GM18505 (cell line): ENCODE measurements around the gene COL21A1.

Source experiments
- ATAC-seq: cut with Tn5 transposase; IDR thresholded peaks from one replicate; pipeline ENCODE4 v1.9.1; 2021; ENCODE audit not compliant: unreplicated experiment
- POLR2A ChIP-seq: IDR thresholded peaks from 4 replicates; pipeline ENCODE4 v1.6.1; 2011; ENCODE audit warnings: borderline replicate concordance; ENCODE audit not compliant: insufficient read depth, insufficient read length; ENCODE audit errors: extremely low read depth

Gene COL21A1

GRCh38 chr6:56187686-56188085 lies 59.7 kb downstream of the COL21A1 start:
- ATAC-seq, result no peak
- TF ChIP-seq POLR2A, result no peak

GRCh38 chr6:56176741-56177140 lies 70.6 kb downstream of the COL21A1 start:
- ATAC-seq, result no peak
- TF ChIP-seq POLR2A, result no peak

GRCh38 chr6:56173228-56173627 lies 74.2 kb downstream of the COL21A1 start:
- ATAC-seq, result no peak
- TF ChIP-seq POLR2A, result no peak

DNA sequence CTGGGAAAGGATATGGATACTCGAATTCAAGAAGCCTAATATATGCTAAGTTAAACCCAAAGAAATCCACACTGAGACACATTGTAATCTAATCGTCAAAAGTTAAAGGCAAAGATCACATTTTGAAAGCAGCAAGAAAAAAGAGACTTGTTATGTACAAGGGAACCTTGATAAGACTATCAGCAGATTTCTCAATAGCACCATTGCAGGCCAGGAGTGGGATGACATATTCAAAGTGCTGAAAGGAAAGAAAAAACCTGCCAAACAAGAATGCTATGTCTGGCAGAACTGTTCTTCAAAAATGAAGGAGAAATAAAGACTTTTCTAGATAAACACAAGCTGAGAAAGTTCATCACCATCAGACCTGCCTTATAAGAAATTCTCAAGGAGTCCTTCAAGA lies 75.2 kb downstream of the COL21A1 start:
- TF ChIP-seq POLR2A, result no peak
- no peak for ATAC-seq

DNA sequence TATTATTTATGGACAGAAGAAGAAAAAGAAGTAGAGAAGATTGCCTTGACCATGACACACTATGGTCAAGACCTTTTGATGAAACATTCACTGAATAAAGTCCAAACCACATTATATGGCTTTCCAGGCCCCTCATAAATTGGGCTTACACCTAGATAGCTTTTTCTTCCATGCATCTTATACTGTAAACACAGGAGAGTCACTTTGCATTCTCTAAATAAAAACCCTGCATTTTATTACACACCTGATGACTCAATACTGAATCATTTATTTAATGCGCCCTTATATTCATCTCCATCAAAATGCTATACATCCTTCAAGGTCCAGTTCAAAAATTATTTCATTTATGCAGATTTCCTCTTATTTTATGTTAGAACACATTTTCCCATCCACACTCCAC lies 78.0 kb downstream of the COL21A1 start:
- ATAC-seq, result no peak
- no peak for TF ChIP-seq POLR2A

- ATAC-seq, result no peak
- no peak for TF ChIP-seq POLR2A
These were observed 78.8 kb downstream of the COL21A1 start for GRCh38 chr6:56168596-56168995.

DNA sequence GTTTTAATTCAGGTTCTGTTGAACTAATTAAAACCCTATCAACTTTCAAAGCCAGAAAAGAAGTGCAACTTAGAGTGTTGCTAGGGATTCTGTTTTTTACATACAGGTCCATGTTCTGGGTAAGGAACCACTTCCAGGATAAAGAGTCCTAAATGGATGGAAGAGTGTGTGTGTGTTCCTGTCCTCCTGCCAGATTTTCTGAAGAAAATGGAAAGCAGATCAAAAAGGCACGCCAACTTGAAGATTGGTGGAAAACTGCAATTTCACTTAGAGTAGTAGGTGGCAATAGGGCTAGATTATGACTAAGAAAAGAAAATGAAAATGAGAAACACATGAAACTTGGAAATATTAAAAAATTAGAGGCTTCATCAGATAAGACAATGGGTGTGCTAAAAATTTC lies 85.3 kb downstream of the COL21A1 start:
- no peak for TF ChIP-seq POLR2A
- ATAC-seq, result no peak

DNA sequence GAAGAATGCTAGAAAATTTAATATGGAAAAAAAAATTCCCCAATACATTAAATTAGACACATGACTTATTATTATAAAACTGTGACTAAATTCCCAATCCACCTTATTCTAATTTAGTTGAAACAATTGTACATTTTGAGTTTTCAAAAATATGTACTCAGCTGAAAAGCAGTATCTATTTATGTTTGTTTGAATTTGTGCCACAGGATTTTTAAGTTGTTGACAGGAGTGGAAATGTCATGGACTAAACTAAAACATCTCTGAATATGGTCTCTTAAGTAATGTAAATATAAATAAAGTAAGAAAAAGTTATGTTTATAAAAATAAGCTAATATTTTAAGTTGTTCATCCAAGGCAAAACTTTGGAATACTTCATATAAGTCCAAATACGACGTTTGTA lies 86.9 kb downstream of the COL21A1 start:
- TF ChIP-seq POLR2A, result no peak
- no peak for ATAC-seq

DNA sequence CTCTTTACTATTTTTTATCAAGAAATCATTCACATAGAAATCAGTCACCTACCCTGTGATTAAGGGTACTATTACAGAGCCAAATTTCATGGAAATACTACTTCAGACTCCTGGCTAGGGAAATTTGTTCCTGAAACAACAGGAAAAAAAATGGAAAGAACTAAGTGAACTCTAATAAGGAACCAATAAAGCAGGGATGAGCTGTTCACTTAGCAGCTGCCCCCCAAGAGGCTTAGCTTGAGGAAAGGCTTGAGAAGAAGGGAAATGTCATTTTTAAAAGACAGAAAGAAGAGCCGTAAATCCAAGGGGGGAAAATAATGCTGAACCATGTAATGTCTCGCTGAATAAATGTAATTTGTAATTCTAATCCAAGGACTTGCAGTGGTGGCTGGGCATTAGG lies 88.8 kb downstream of the COL21A1 start:
- no peak for TF ChIP-seq POLR2A
- no peak for ATAC-seq

DNA sequence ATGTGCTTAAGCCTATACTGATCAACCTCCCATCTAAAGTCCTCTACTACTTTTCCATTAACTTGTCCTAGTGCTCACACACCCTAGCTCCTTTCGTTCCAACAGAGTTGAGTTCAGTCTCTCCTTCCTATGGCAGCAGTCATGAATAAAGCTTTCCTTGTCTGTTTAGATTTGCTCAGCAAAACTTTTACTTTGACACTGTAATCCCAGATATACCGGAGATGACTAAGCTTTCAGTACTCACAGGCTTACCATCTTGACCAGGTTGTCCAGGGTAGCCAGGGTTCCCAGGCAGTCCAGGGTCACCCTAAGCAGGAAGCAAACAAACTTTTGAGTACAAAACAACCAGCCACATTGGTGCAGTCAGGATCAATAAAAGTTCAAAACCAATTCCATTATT lies 90.7 kb downstream of the COL21A1 start:
- no peak for ATAC-seq
- TF ChIP-seq POLR2A, result no peak

DNA sequence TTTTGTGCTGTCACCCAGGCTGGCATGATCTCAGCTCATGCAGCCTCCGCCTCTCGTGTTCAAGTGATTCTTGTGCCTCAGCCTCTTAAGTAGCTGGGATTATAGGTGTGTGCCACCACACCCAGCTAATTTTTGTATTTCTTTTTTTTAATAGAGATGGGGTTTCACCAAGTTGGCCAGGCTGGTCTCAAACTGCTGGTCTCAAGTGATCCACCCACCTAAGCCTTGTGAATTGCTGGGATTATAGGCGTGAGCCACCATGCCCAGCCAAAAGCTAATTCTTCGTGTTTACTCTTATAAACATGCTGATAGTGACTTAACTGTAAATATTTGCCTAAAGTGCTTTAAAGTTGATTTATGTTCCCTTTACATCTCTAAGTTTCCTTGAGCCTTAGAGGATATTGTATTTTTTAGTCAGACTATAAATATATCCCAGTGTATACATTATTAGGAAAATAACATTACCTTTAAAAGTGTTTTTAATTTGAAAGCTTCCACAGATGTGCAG lies 91.7 kb downstream of the COL21A1 start:
- TF ChIP-seq POLR2A, result no peak
- no peak for ATAC-seq

DNA sequence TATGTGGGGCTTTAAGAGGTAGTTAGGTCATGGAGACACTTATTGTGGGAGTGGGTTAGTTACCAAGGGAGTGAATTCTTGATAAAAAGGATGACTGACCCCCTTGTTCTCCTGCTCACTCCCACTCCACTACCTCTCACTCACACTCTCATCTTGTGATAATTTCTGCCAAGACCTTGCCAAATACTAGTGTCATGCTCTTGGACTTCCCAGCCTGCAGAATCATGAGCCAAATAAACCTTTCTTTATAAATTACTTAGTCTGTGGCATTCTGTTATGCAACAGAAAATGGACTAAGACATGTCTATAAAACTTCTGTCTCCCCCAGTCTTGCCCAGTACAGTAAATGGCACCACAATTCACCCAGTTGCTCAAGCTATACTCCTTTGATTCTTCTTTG lies 93.3 kb downstream of the COL21A1 start:
- no peak for TF ChIP-seq POLR2A
- ATAC-seq, result no peak

DNA sequence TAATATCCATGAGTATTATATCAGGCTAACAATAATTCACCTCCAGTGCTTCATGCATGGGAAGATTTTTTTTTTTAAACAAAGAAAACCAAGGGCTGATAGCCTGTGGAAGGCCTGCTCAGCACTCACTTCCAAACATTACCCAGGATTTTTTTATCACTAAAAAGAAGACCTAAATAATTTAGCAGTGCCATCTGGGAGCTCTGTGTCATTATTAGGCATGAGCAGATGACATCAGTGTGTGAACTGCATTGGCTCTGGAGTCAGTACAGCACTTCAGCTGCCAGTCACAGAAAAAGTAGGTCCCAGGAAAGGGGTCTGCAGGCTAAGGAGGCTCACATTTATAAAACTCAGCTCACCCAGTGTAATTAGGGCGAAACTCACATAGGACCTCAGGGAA lies 94.8 kb downstream of the COL21A1 start:
- no peak for TF ChIP-seq POLR2A
- ATAC-seq, result no peak

GRCh38 chr6:56151609-56152224 lies 95.7 kb downstream of the COL21A1 start:
- no peak for ATAC-seq
- no peak for TF ChIP-seq POLR2A
